Measurements from ENCODE around the gene LRWD1.
A peak's percentile ranks its signal among the peaks of the same experiment; 100 is the strongest.
"Not testable (repeated sequence)": the region's sequence is repeated elsewhere in the genome, so short reads cannot be mapped to it uniquely, and the experiment has no call there.

DNA sequence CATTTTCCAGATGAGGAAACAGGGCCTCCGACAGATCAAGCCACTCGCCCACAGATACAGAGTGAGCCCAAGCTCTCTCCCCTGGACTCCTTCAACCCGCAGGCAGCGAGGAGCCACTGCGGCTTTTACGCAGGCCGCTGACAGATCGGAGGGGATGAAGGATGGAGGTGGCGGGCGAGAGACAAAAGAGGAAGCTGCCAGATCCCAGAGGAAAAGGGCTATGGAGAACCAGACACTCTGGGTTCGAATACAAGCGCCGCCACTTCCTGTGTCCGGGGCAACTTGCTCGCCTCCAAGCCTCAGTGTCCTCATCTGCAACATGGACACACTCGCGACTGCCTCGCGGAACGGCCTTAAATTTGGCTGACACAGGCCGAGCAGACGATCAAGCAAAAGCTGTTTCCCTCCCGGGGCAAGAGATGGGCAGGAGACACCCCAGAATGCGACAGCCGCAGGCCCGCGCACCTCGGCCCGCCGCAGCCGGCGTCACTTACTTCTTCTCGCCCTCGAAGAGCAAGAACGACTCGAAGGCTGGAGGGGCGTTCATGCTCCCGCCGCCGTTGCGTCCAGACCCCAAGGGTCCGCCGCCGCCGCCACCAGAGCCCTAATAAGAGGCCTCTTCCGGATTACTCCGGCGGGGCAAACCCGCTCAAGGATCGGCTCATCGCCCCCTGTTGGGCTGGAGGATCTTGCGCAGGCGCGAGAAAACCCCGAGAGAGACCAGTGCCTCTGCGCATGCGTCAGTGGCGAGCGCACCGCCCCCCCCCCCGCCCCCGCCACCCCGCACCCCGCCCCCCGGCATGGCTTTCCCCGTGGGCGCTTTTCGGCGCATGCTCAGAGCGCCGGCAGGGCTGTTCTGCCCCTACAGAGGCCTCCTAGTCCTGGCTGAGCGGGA is 13.8 kb downstream of the LRWD1 start, which contains the start of gene POLR2J:
- TF ChIP-seq POLR2A, EP300 (IDR thresholded peaks at IDR 0.05): not testable (repeated sequence)
- peak; percentile 13 to 37 (median 22) for TF ChIP-seq CTCF (IDR thresholded peaks at IDR 0.05)
